Ishikawa (cell line): Measurements from ENCODE around the gene KCNA10.

Source experiments
- CEBPB ChIP-seq: IDR thresholded peaks from 2 replicates; pipeline ENCODE4 v1.6.1; 2012
- CREB1 ChIP-seq: IDR thresholded peaks from 2 replicates; pipeline ENCODE4 v1.6.1; 2012; ENCODE audit warnings: low read depth
- EGR1 ChIP-seq: IDR thresholded peaks from 2 replicates; pipeline ENCODE4 v1.6.1; 2012
- EP300 ChIP-seq: IDR thresholded peaks from 2 replicates; pipeline ENCODE4 v1.6.1; 2012; ENCODE audit warnings: borderline replicate concordance
- FOXM1 ChIP-seq: IDR thresholded peaks from 2 replicates; pipeline ENCODE4 v1.6.1; 2012; ENCODE audit warnings: low read depth, borderline replicate concordance
- NFIC ChIP-seq: IDR thresholded peaks from 2 replicates; pipeline ENCODE4 v1.6.1; 2012
- RAD21 ChIP-seq: IDR thresholded peaks from 2 replicates; pipeline ENCODE4 v1.6.1; 2012; ENCODE audit warnings: low read depth
- REST ChIP-seq: IDR thresholded peaks from 2 replicates; pipeline ENCODE4 v1.6.1; 2012; ENCODE audit warnings: low read depth, mild to moderate bottlenecking
- TAF1 ChIP-seq: IDR thresholded peaks from 2 replicates; pipeline ENCODE4 v1.6.1; 2012; ENCODE audit warnings: low read depth, mild to moderate bottlenecking
- TCF12 ChIP-seq: IDR thresholded peaks from 2 replicates; pipeline ENCODE4 v1.6.1; 2012; ENCODE audit warnings: low read depth
- TEAD4 ChIP-seq: IDR thresholded peaks from 2 replicates; pipeline ENCODE4 v1.6.1; 2012
- YY1 ChIP-seq: IDR thresholded peaks from 2 replicates; pipeline ENCODE4 v1.6.1; 2012; ENCODE audit warnings: low read depth
- ZBTB7A ChIP-seq: IDR thresholded peaks from 2 replicates; pipeline ENCODE4 v1.6.1; 2012; ENCODE audit warnings: low read depth
- TF ChIP-seq, protein P1 (sequence below): IDR thresholded peaks from 2 replicates; pipeline ENCODE4 v1.6.1; 2012
- TF ChIP-seq, protein P2 (sequence below): IDR thresholded peaks from 2 replicates; pipeline ENCODE4 v1.6.1; 2012

KCNA10 gene

GRCh38 chr1:110522560-110522959 lies 3.6 kb upstream of the KCNA10 start:
- TF ChIP-seq, protein P1, sequence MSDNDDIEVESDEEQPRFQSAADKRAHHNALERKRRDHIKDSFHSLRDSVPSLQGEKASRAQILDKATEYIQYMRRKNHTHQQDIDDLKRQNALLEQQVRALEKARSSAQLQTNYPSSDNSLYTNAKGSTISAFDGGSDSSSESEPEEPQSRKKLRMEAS, result no peak
- TF ChIP-seq CREB1, result no peak
- TF ChIP-seq, protein P2, sequence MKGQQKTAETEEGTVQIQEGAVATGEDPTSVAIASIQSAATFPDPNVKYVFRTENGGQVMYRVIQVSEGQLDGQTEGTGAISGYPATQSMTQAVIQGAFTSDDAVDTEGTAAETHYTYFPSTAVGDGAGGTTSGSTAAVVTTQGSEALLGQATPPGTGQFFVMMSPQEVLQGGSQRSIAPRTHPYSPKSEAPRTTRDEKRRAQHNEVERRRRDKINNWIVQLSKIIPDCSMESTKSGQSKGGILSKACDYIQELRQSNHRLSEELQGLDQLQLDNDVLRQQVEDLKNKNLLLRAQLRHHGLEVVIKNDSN, result no peak

- TF ChIP-seq EGR1, result no peak
- no peak for TF ChIP-seq TEAD4
- TF ChIP-seq, protein P2, result no peak
- TF ChIP-seq, protein P1, result no peak
- no peak for TF ChIP-seq CREB1
- no peak for TF ChIP-seq NFIC
- TF ChIP-seq YY1, result no peak
- TF ChIP-seq TCF12, result no peak
- TF ChIP-seq ZBTB7A, result no peak
- TF ChIP-seq EP300, result no peak
- TF ChIP-seq CEBPB, result no peak
These were observed 1.9 kb upstream of the KCNA10 start for GRCh38 chr1:110520827-110521226.

GRCh38 chr1:110515891-110516290 lies 3.1 kb downstream of the KCNA10 start:
- TF ChIP-seq TEAD4, result no peak
- TF ChIP-seq, protein P2, result no peak
- TF ChIP-seq CREB1, result no peak
- no peak for TF ChIP-seq TAF1
- TF ChIP-seq YY1, result no peak
- TF ChIP-seq EP300, result no peak
- TF ChIP-seq, protein P1, result no peak
- TF ChIP-seq NFIC, result no peak
- TF ChIP-seq REST, result no peak
- TF ChIP-seq ZBTB7A, result no peak
- no peak for TF ChIP-seq TCF12
- TF ChIP-seq EGR1, result no peak
- no peak for TF ChIP-seq CEBPB
- no peak for TF ChIP-seq RAD21
- no peak for TF ChIP-seq FOXM1

DNA sequence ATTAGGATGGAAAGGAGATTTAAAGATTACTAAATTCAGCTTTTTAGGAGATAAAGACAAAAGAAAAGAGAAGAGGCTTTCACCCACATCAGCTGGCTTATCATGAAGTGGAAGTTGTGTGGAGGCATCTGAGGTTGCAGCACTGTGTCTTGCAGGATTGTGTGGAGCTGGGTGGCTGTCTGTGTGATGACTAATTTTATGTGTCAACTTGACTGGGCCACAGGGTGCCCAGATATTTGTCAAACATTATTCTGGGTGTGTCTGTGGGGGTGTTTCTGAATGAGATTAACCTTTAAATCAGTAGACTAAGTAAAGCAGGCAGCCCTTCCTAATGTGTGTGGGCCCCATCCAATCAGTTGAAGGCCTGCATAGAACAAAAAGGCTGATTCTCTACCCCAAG lies 3.9 kb downstream of the KCNA10 start:
- TF ChIP-seq NFIC (no peak), YY1 (no peak), EP300 (no peak), FOXM1 (no peak), CREB1 (no peak), REST (no peak), CEBPB (no peak), RAD21 (no peak), TCF12 (no peak), EGR1 (no peak)
- TF ChIP-seq, protein P2, result no peak
- TF ChIP-seq, protein P1, result no peak

DNA sequence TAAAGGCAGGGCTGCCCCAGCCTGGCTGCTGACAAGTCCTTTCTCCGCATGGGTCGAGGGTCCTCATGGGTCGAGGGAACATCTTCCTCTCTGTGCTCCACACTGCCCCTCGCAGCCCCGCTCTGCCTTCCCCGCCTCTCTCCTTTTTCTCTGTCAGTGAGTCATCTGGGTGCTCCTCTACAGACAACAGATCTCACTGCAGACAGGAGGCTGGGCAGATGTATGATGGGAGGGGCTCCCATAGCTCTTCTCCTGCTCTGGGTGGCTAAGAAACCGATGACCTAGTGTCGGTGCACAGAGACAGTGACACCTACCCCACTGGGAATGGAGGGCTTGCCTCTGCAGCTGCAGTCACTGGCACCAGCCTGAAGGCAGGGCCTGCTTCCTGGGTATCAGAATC lies 5.5 kb downstream of the KCNA10 start:
- TF ChIP-seq EGR1 (no peak), TCF12 (no peak), ZBTB7A (no peak), YY1 (no peak), EP300 (no peak), FOXM1 (no peak), NFIC (no peak), TAF1 (no peak), RAD21 (no peak), TEAD4 (no peak)
- TF ChIP-seq, protein P2, result no peak
- TF ChIP-seq, protein P1, result no peak
